ENCODE results near the gene PAK3. TPM values are rescaled to one million over a fixed set of nuclear protein-coding genes. Genes with fewer than 3 reads are reported as not detected.

The PAK3 gene
- total RNA-seq, 1 experiment from 2014 or later: not detected

DNA sequence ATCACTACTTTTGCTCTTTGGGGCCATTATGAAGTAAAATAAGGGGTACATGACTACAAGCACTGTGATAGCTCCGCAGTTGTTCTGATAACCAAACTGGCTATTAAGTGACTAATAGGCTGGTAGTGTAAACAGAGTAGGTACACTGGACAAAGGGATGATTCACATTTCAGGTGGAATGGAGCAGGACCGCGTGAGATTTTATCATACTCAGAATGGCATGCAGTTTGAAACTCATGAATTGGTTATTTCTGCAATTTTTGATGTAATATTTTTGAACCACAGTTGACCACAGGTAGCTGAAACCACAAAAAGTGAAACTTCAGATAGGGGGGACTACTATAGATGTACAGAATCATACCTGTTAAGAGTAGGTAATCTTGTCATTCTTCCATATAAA lies 55.8 kb downstream of the PAK3 start:
- Histone ChIP-seq H3K4me1 (ENCODE audit: control insufficient read depth in 1 of 2, insufficient read depth in 2 of 2, low read length in 2 of 2) (no peaks in the 10 kb centered on the region), H3K27ac (ENCODE audit: low read depth, low read length) (no peak overlapping the region), H4K20me1 (ENCODE audit: insufficient read depth) (no peaks in the 10 kb centered on the region), H3K79me2 (ENCODE audit: insufficient read depth, low read length) (no peaks in the 10 kb centered on the region), H3K4me2 (ENCODE audit: low read length) (no peak overlapping the region), H3K9me3 (ENCODE audit: control insufficient read depth in 1 of 2, insufficient read depth in 1 of 2, low read depth in 1 of 2, low read length in 2 of 2) (no peaks in the 10 kb centered on the region), H3K36me3 (ENCODE audit: control insufficient read depth in 1 of 2, insufficient read depth in 2 of 2, low read length in 2 of 2) (no peaks in the 10 kb centered on the region), H3K9ac (ENCODE audit: low read length) (no peak overlapping the region), H2AFZ (ENCODE audit: low read depth, low read length, poor library complexity, severe bottlenecking) (no peak overlapping the region), H3K9me2 (ENCODE audit: insufficient read depth) (no peaks in the 10 kb centered on the region), H3K4me3 (replicated peaks in 1 of 2; ENCODE audit: low read depth in 1 of 2, low read length in 2 of 2) (no peak overlapping the region), H3K27me3 (ENCODE audit: insufficient read depth, low read length) (no peaks in the 10 kb centered on the region)
- no peak for TF ChIP-seq ELF1 (IDR thresholded peaks at IDR 0.05; ENCODE audit: borderline replicate concordance, low read depth)
- TF ChIP-seq EZH2 (IDR thresholded peaks at IDR 0.05): no peak
- no peak for TF ChIP-seq JUND (IDR thresholded peaks at IDR 0.05)
- no peak for TF ChIP-seq CBX3 (IDR thresholded peaks at IDR 0.05; ENCODE audit: low read depth)
- TF ChIP-seq EGR1 (IDR thresholded peaks at IDR 0.05; ENCODE audit: low read depth): no peak
- TF ChIP-seq, protein P1, sequence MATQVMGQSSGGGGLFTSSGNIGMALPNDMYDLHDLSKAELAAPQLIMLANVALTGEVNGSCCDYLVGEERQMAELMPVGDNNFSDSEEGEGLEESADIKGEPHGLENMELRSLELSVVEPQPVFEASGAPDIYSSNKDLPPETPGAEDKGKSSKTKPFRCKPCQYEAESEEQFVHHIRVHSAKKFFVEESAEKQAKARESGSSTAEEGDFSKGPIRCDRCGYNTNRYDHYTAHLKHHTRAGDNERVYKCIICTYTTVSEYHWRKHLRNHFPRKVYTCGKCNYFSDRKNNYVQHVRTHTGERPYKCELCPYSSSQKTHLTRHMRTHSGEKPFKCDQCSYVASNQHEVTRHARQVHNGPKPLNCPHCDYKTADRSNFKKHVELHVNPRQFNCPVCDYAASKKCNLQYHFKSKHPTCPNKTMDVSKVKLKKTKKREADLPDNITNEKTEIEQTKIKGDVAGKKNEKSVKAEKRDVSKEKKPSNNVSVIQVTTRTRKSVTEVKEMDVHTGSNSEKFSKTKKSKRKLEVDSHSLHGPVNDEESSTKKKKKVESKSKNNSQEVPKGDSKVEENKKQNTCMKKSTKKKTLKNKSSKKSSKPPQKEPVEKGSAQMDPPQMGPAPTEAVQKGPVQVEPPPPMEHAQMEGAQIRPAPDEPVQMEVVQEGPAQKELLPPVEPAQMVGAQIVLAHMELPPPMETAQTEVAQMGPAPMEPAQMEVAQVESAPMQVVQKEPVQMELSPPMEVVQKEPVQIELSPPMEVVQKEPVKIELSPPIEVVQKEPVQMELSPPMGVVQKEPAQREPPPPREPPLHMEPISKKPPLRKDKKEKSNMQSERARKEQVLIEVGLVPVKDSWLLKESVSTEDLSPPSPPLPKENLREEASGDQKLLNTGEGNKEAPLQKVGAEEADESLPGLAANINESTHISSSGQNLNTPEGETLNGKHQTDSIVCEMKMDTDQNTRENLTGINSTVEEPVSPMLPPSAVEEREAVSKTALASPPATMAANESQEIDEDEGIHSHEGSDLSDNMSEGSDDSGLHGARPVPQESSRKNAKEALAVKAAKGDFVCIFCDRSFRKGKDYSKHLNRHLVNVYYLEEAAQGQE (IDR thresholded peaks at IDR 0.05; ENCODE audit: low read depth): no peak
- no peak for TF ChIP-seq EZH2phosphoT487 (IDR thresholded peaks at IDR 0.05; ENCODE audit: borderline replicate concordance)
- TF ChIP-seq FOSL1 (IDR thresholded peaks at IDR 0.05; ENCODE audit: low read depth): no peak
- TF ChIP-seq RAD21 (IDR thresholded peaks at IDR 0.05; ENCODE audit: low read depth): no peak
- no peak for TF ChIP-seq SP1 (IDR thresholded peaks at IDR 0.05; ENCODE audit: low read depth)
- no peak for TF ChIP-seq ZFX (IDR thresholded peaks at IDR 0.05)
- POLR2A ChIA-PET: no interaction called here
- RAD21 ChIA-PET (ENCODE audit: low non-redundant PET in 1 of 2, low total read pairs in 2 of 2, uncharacterized antibody in 2 of 2, unreplicated experiment in 2 of 2): no interaction called here
- intact Hi-C loops (cut with micrococcal nuclease): no loop called here
- ATAC-seq: no peak
- no TSS peak for BruUV-seq (replicated peaks)
- CTCF ChIA-PET: no interaction called here
- DNase-seq (ENCODE audit: low read depth, low spot score): no peak
